B cell (primary cell): ENCODE data around the gene NOS1. TPM values are rescaled to one million over a fixed set of nuclear protein-coding genes. Genes with fewer than 3 reads are reported as not detected.

Experiments
- ATAC-seq: fragments of 200-7000 bp; cut with Tn5 transposase; one replicate; pipeline ENCODE4 v1.10.0; 2021; ENCODE audit warnings: low read depth, mild to moderate bottlenecking, moderate number of reproducible peaks, moderate library complexity
- CTCF ChIA-PET: fragments of 350-600 bp; sonication (Branson Sonifier 250); formaldehyde crosslinking; loops from one replicate; lab custom pipeline; 2021; ENCODE audit warnings: antibody characterized with exemption, inconsistent platforms; lab: Charles Lee
- POLR2A ChIA-PET: fragments of 350-600 bp; sonication (Branson Sonifier 250); formaldehyde crosslinking; loops from one replicate; lab custom pipeline; 2021; ENCODE audit warnings: antibody characterized with exemption; lab: Charles Lee
- DNase-seq: peaks from one replicate; pipeline ENCODE4 v3.0.0; 2013
- H2AFZ ChIP-seq: 2 replicates; pipeline ENCODE4 v1.6.1; 2012; ENCODE audit warnings: mild to moderate bottlenecking, low read depth, low read length; ENCODE audit not compliant: insufficient read depth, poor library complexity, severe bottlenecking
- H3K27ac ChIP-seq, 2 donors: 1 replicate in 1 of 2; 2 replicates in 1 of 2; pipeline ENCODE4 v1.5.1; 2012 to 2013; ENCODE audit warnings: low read length in 2 of 2, mild to moderate bottlenecking in 2 of 2, moderate library complexity in 1 of 2
- H3K27me3 ChIP-seq, 4 experiments: fragments of 200-600 bp in 1 of 4; sonication (generic) in 1 of 4; replicated peaks in 1 of 4; 1 replicate in 2 of 4; 2 replicates in 2 of 4; pipeline versions ENCODE4 v1.6.1 to v1.7.0; 2013 to 2016; ENCODE audit warnings: low read length in 3 of 4, mild to moderate bottlenecking in 2 of 4, mixed read lengths in 1 of 4, moderate library complexity in 1 of 4; ENCODE audit not compliant: insufficient read depth in 4 of 4, control insufficient read depth in 3 of 4; ENCODE audit errors: control extremely low read depth in 1 of 4
- H3K36me3 ChIP-seq, 2 experiments: replicated peaks in 1 of 2; 1 replicate in 1 of 2; 2 replicates in 1 of 2; pipeline versions ENCODE4 v1.6.1 to v1.7.1; 2013; ENCODE audit warnings: low read length in 1 of 2; ENCODE audit not compliant: insufficient read depth in 2 of 2, control insufficient read depth in 1 of 2; ENCODE audit errors: control extremely low read depth in 1 of 2, extremely low read depth in 1 of 2
- H3K4me1 ChIP-seq, 2 donors: fragments of 200-600 bp in 1 of 2; sonication (generic) in 1 of 2; 1 replicate in 1 of 2; 2 replicates in 1 of 2; pipeline versions ENCODE4 v1.5.1 to v1.6.1; 2013 to 2017; ENCODE audit warnings: low read length in 2 of 2; ENCODE audit not compliant: control insufficient read depth in 2 of 2, insufficient read depth in 2 of 2
- H3K4me2 ChIP-seq: replicated peaks from 2 replicates; pipeline ENCODE3; 2012; ENCODE audit warnings: mild to moderate bottlenecking, low read depth, low read length; ENCODE audit not compliant: poor library complexity, severe bottlenecking
- H3K4me3 ChIP-seq, 5 experiments: fragments of 200-600 bp in 1 of 5; sonication (generic) in 1 of 5; 1 replicate in 3 of 5; 2 replicates in 2 of 5; pipeline versions ENCODE4 v1.5.1 to v1.7.0; 2011 to 2016; ENCODE audit warnings: low read length in 4 of 5, mild to moderate bottlenecking in 4 of 5, low read depth in 2 of 5, control low read depth in 1 of 5, moderate library complexity in 1 of 5; ENCODE audit not compliant: insufficient read depth in 1 of 5; ENCODE audit errors: control extremely low read depth in 1 of 5, extremely low read depth in 1 of 5
- H3K79me2 ChIP-seq: fragments of 200-600 bp; sonication (generic); one replicate; pipeline ENCODE4 v1.6.0; 2016; ENCODE audit warnings: low read length; ENCODE audit not compliant: control insufficient read depth, insufficient read depth
- H3K9ac ChIP-seq: fragments of 200-600 bp; sonication (generic); 2 replicates; pipeline ENCODE4 v1.6.1; 2017; ENCODE audit warnings: mild to moderate bottlenecking, low read length, moderate library complexity
- H3K9me3 ChIP-seq, 3 donors: one replicate each; pipeline versions ENCODE4 v1.6.1 to v1.7.1; 2013; ENCODE audit warnings: low read length in 2 of 3; ENCODE audit not compliant: control insufficient read depth in 2 of 3, insufficient read depth in 1 of 3; ENCODE audit errors: control extremely low read depth in 1 of 3
- H4K20me1 ChIP-seq: 2 replicates; pipeline ENCODE4 v1.6.0; 2012; ENCODE audit warnings: mild to moderate bottlenecking, low read length; ENCODE audit not compliant: insufficient read depth, control insufficient read depth, poor library complexity, severe bottlenecking
- H3K27ac Mint-ChIP-seq: one replicate; pipeline ENCODE4 v1.8.0; 2021; ENCODE audit warnings: mixed read lengths
- H3K27me3 Mint-ChIP-seq: one replicate; pipeline ENCODE4 v1.8.0; 2021; ENCODE audit warnings: mixed read lengths
- H3K4me1 Mint-ChIP-seq: one replicate; pipeline ENCODE4 v1.8.0; 2021; ENCODE audit warnings: mixed read lengths
- H3K4me3 Mint-ChIP-seq: one replicate; pipeline ENCODE4 v1.8.0; 2021; ENCODE audit warnings: mixed read lengths
- H3K9me3 Mint-ChIP-seq: one replicate; pipeline ENCODE4 v1.8.0; 2022; ENCODE audit warnings: mixed read lengths; ENCODE audit not compliant: insufficient read depth
- CTCF ChIP-seq: fragments of 200-600 bp; IDR thresholded peaks from one replicate; pipeline ENCODE4 v1.8.0; 2022; ENCODE audit warnings: antibody characterized with exemption, mild to moderate bottlenecking
- EZH2 ChIP-seq: IDR thresholded peaks from 2 replicates; pipeline ENCODE4 v1.6.1; 2012; ENCODE audit warnings: borderline replicate concordance, low read depth, mild to moderate bottlenecking, moderate library complexity, low read length; ENCODE audit not compliant: insufficient read depth, poor library complexity, severe bottlenecking
- WGBS: methylation state at CpG from one replicate; pipeline ENCODE4 v1.1.5; 2013; ENCODE audit warnings: missing lambda C conversion rate; ENCODE audit not compliant: insufficient coverage; 5-methylcytosine and 5-hydroxymethylcytosine counted together
- intact Hi-C: fragments of 100-400 bp; cut with micrococcal nuclease; formaldehyde crosslinking; loops from one replicate; pipeline ENCODE4 v1.10.0; 2022
- polyA plus RNA-seq: library from polyadenylated mRNA; depleted of rRNA; stranded (reverse); fragments of >200 nt; gene quantifications from 2 replicates; pipeline ENCODE4 v1.2.3, GENCODE V29; 2012
- total RNA-seq, 2 donors: library from RNA; stranded (reverse); fragments of 120-200 nt in 1 of 2; gene quantifications; 1 replicate in 1 of 2; 2 replicates in 1 of 2; pipeline versions ENCODE4 v1.2.3 to v1.2.4, GENCODE V29; 2013 to 2022

NOS1 gene
- total and polyA plus RNA-seq, 2 donors (not counting 1 experiment from before 2014, with no cell fraction given) = not detected

- Histone ChIP-seq H3K9ac (no peak overlapping the region), H4K20me1 (no peaks in the 10 kb centered on the region), H2AFZ (no peak overlapping the region), H3K36me3 (no peaks in the 10 kb centered on the region), H3K9me3 (peaks cover 0 to 4% (median 0%) of the 10 kb centered on the region in 3 donors), H3K4me3 (no peak overlapping the region), H3K27ac (no peak overlapping the region), H3K79me2 (no peaks in the 10 kb centered on the region), H3K4me1 (no peaks in the 10 kb centered on the region), H3K4me2 (no peak overlapping the region), H3K27me3 (no peaks in the 10 kb centered on the region)
- H3K4me1 Mint-ChIP-seq = no peaks in the 10 kb centered on the region
- POLR2A ChIA-PET = no interaction called here
- DNase-seq = no peak
- ATAC-seq = no peak
- intact Hi-C loops = no loop called here
- TF ChIP-seq CTCF = no peak
- TF ChIP-seq EZH2 = no peak
- H3K27me3 Mint-ChIP-seq = peaks cover 8% of the 10 kb centered on the region
- H3K9me3 Mint-ChIP-seq = peaks cover 2% of the 10 kb centered on the region
- CTCF ChIA-PET = no interaction called here
- H3K27ac Mint-ChIP-seq = no peak overlapping the region
- H3K4me3 Mint-ChIP-seq = no peak overlapping the region
Observed at GRCh38 chr12:117395766-117396165, 34.3 kb upstream of the NOS1 start.

- H3K27ac Mint-ChIP-seq = no peak overlapping the region
- peaks cover 2% of the 10 kb centered on the region for H3K9me3 Mint-ChIP-seq
- WGBS = 69% methylated on average over 1 of the region's 1 CpG
- Histone ChIP-seq H3K27me3 (no peaks in the 10 kb centered on the region), H3K79me2 (no peaks in the 10 kb centered on the region), H3K4me1 (no peaks in the 10 kb centered on the region), H3K36me3 (no peaks in the 10 kb centered on the region), H3K27ac (no peak overlapping the region), H2AFZ (no peak overlapping the region), H3K4me3 (no peak overlapping the region), H4K20me1 (no peaks in the 10 kb centered on the region), H3K9ac (no peak overlapping the region), H3K4me2 (no peak overlapping the region), H3K9me3 (peaks cover 0 to 4% (median 0%) of the 10 kb centered on the region in 3 donors)
- no peak overlapping the region for H3K4me3 Mint-ChIP-seq
- TF ChIP-seq CTCF (no peak), EZH2 (no peak)
- CTCF ChIA-PET = no interaction called here
- intact Hi-C loops = no loop called here
- ATAC-seq = no peak
- no peak for DNase-seq
- H3K4me1 Mint-ChIP-seq = no peaks in the 10 kb centered on the region
- H3K27me3 Mint-ChIP-seq = peaks cover 8% of the 10 kb centered on the region
- POLR2A ChIA-PET = no interaction called here
Observed at GRCh38 chr12:117394491-117394890, 33.1 kb upstream of the NOS1 start.
